Ureter (tissue), 1 donor: Measurements from ENCODE around the gene EEIG1. TPM values are rescaled to one million over a fixed set of nuclear protein-coding genes. Genes with fewer than 3 reads are reported as not detected.

ENCODE experiments used
- DNase-seq: peaks from one replicate; pipeline ENCODE4 v3.0.0-alpha.2; 2020; ENCODE audit warnings: low spot score
- total RNA-seq: library from RNA; stranded (reverse); gene quantifications from one replicate; pipeline ENCODE4 v1.2.4, GENCODE V29; 2023
- donor health status: DM: yes; HTN: yes; CAD: no.

The EEIG1 gene
- total RNA-seq, 1 donor from 2014 or later = 99.6 TPM

GRCh38 chr9:127959841-127960409 is 20.9 kb downstream of the EEIG1 start:
- no peak for DNase-seq

GRCh38 chr9:127959398-127959797 is 21.4 kb downstream of the EEIG1 start:
- DNase-seq = no peak

GRCh38 chr9:127958728-127959127 is 22.1 kb downstream of the EEIG1 start:
- DNase-seq = no peak

- DNase-seq = peak; percentile 87
These were observed 25.3 kb downstream of the EEIG1 start for GRCh38 chr9:127955294-127956015.

- no peak for DNase-seq
These were observed 25.9 kb downstream of the EEIG1 start for GRCh38 chr9:127954831-127955293.

GRCh38 chr9:127953768-127954505 is 26.9 kb downstream of the EEIG1 start:
- DNase-seq = no peak

GRCh38 chr9:127953154-127953553 is 27.6 kb downstream of the EEIG1 start:
- DNase-seq = no peak

- DNase-seq = no peak
These were observed 30.1 kb downstream of the EEIG1 start for GRCh38 chr9:127950513-127951289.

- DNase-seq = no peak
These were observed 30.8 kb downstream of the EEIG1 start for GRCh38 chr9:127949827-127950512.

GRCh38 chr9:127947841-127948710 is 32.7 kb downstream of the EEIG1 start:
- DNase-seq = no peak

- DNase-seq = no peak
These were observed 34.1 kb downstream of the EEIG1 start for GRCh38 chr9:127946728-127947127.

GRCh38 chr9:127945942-127946341 is 34.8 kb downstream of the EEIG1 start:
- no peak for DNase-seq

- DNase-seq = no peak
These were observed 35.5 kb downstream of the EEIG1 start for GRCh38 chr9:127945338-127945737.

- no peak for DNase-seq
These were observed 36.1 kb downstream of the EEIG1 start for GRCh38 chr9:127944586-127945218.

- DNase-seq = peak; percentile 82
These were observed 37.1 kb downstream of the EEIG1 start for GRCh38 chr9:127943731-127944144.

GRCh38 chr9:127943011-127943662 is 37.7 kb downstream of the EEIG1 start:
- no peak for DNase-seq

GRCh38 chr9:127942216-127943010 is 38.4 kb downstream of the EEIG1 start:
- DNase-seq = no peak

- no peak for DNase-seq
These were observed 38.9 kb downstream of the EEIG1 start for GRCh38 chr9:127941961-127942215.
